IMR-90 (cell line): ENCODE results near the gene STMN1. TPM values are rescaled to one million over a fixed set of nuclear protein-coding genes. Genes with fewer than 3 reads are reported as not detected.

Experiments used
- ATAC-seq: fragments of 200-7000 bp; cut with Tn5 transposase; 2 replicates; pipeline ENCODE4 v1.9.1; 2020; ENCODE audit warnings: low read depth, mild to moderate bottlenecking, moderate library complexity
- BruUV-seq: library from RNA; stranded (reverse); fragments of 400-500 nt; replicated peaks from 2 replicates; lab custom pipeline; 2021; lab: Mats Ljungman, UMichigan
- CTCF ChIA-PET: fragments of 300-600 bp; formaldehyde crosslinking; extraction: SDS; loops from one replicate; lab custom pipeline; 2021; ENCODE audit warnings: antibody characterized with exemption; lab: Yijun Ruan, JAX
- POLR2A ChIA-PET: fragments of 300-600 bp; sonication (Branson Sonifier 250); formaldehyde crosslinking; loops from one replicate; lab custom pipeline; 2022; ENCODE audit warnings: antibody characterized with exemption; ENCODE audit not compliant: unreplicated experiment; lab: Charles Lee
- DNase-seq: peaks from one replicate; pipeline ENCODE4 v3.0.0; 2013
- H2AFZ ChIP-seq: replicated peaks from 2 replicates; pipeline ENCODE3; 2013; ENCODE audit warnings: low read length, mild to moderate bottlenecking; ENCODE audit not compliant: poor library complexity
- H2AK5ac ChIP-seq: 2 replicates; pipeline ENCODE4 v1.6.1; 2013; ENCODE audit warnings: low read depth, low read length, inconsistent platforms
- H2AK9ac ChIP-seq: replicated peaks from 2 replicates; pipeline ENCODE3; 2013; ENCODE audit warnings: mild to moderate bottlenecking, low read depth, low read length, moderate library complexity; ENCODE audit not compliant: poor library complexity
- H2BK120ac ChIP-seq: 2 replicates; pipeline ENCODE4 v1.6.1; 2013; ENCODE audit warnings: low read depth, low read length, inconsistent platforms
- H2BK15ac ChIP-seq: 3 replicates; pipeline ENCODE4 v1.6.1; 2013; ENCODE audit warnings: low read depth, low read length, inconsistent platforms
- H2BK20ac ChIP-seq: 2 replicates; pipeline ENCODE4 v1.6.1; 2013; ENCODE audit warnings: low read depth, mild to moderate bottlenecking, inconsistent platforms, low read length, moderate library complexity
- H2BK5ac ChIP-seq: 2 replicates; pipeline ENCODE4 v1.6.1; 2013; ENCODE audit warnings: mild to moderate bottlenecking, low read depth, low read length, inconsistent platforms; ENCODE audit not compliant: poor library complexity, severe bottlenecking
- H3K14ac ChIP-seq: replicated peaks from 2 replicates; pipeline ENCODE4 v1.6.1; 2013; ENCODE audit warnings: low read depth, low read length, inconsistent platforms
- H3K18ac ChIP-seq: 2 replicates; pipeline ENCODE4 v1.6.1; 2013; ENCODE audit warnings: low read depth, low read length, control low read depth
- H3K23ac ChIP-seq: 2 replicates; pipeline ENCODE4 v1.6.1; 2013; ENCODE audit warnings: low read depth, low read length, inconsistent platforms
- H3K27ac ChIP-seq: 2 replicates; pipeline ENCODE4 v1.5.1; 2013; ENCODE audit warnings: mild to moderate bottlenecking, control low read depth, low read length; ENCODE audit not compliant: insufficient read depth
- H3K27me3 ChIP-seq: 2 replicates; pipeline ENCODE4 v1.6.1; 2013; ENCODE audit warnings: low read length; ENCODE audit not compliant: control insufficient read depth, insufficient read depth
- H3K36me3 ChIP-seq: 2 replicates; pipeline ENCODE4 v1.6.1; 2013; ENCODE audit warnings: low read length, mixed read lengths; ENCODE audit not compliant: control insufficient read depth, insufficient read depth
- H3K4ac ChIP-seq: 2 replicates; pipeline ENCODE4 v1.6.1; 2013; ENCODE audit warnings: low read depth, low read length, inconsistent platforms
- H3K4me1 ChIP-seq: 2 replicates; pipeline ENCODE4 v1.6.1; 2013; ENCODE audit warnings: low read length, mixed read lengths; ENCODE audit not compliant: control insufficient read depth, insufficient read depth
- H3K4me2 ChIP-seq: 2 replicates; pipeline ENCODE4 v1.6.1; 2013; ENCODE audit warnings: low read depth, mild to moderate bottlenecking, control low read depth, low read length, moderate library complexity
- H3K4me3 ChIP-seq: 2 replicates; pipeline ENCODE4 v1.5.1; 2013; ENCODE audit warnings: low read depth, mild to moderate bottlenecking, control low read depth, low read length, moderate library complexity; ENCODE audit not compliant: insufficient read depth
- H3K56ac ChIP-seq: 2 replicates; pipeline ENCODE4 v1.6.1; 2013; ENCODE audit warnings: low read length, inconsistent platforms; ENCODE audit not compliant: insufficient read depth; ENCODE audit errors: extremely low read depth
- H3K79me1 ChIP-seq, 2 experiments: 2 replicates each; pipeline ENCODE4 v1.6.1; 2013; ENCODE audit warnings: low read length in 2 of 2, inconsistent platforms in 1 of 2, low read depth in 1 of 2
- H3K9ac ChIP-seq: 2 replicates; pipeline ENCODE4 v1.6.1; 2013; ENCODE audit warnings: low read depth, low read length, control low read depth
- H3K9me1 ChIP-seq: 2 replicates; pipeline ENCODE4 v1.6.1; 2013; ENCODE audit warnings: low read length, inconsistent platforms; ENCODE audit not compliant: insufficient read depth
- H3K9me3 ChIP-seq: 2 replicates; pipeline ENCODE4 v1.6.1; 2013; ENCODE audit warnings: low read length; ENCODE audit not compliant: control insufficient read depth, insufficient read depth
- H4K20me1 ChIP-seq: 2 replicates; pipeline ENCODE4 v1.6.1; 2013; ENCODE audit warnings: low read length, inconsistent platforms; ENCODE audit not compliant: insufficient read depth
- H4K5ac ChIP-seq: 2 replicates; pipeline ENCODE4 v1.6.1; 2013; ENCODE audit warnings: mild to moderate bottlenecking, low read depth, low read length, control low read depth
- H4K8ac ChIP-seq, 2 experiments: 2 replicates each; pipeline ENCODE4 v1.6.1; 2013; ENCODE audit warnings: low read depth in 2 of 2, low read length in 2 of 2, control low read depth in 1 of 2, inconsistent platforms in 1 of 2
- H4K91ac ChIP-seq: 2 replicates; pipeline ENCODE4 v1.6.1; 2013; ENCODE audit warnings: low read depth, low read length, inconsistent platforms; ENCODE audit not compliant: insufficient read depth
- MAFK ChIP-seq: IDR thresholded peaks from 2 replicates; pipeline ENCODE4 v1.6.1; 2012; ENCODE audit warnings: low read depth, low read length, improper control_type of control experiment
- WGBS, 2 experiments: methylation state at CpG; one replicate each; pipeline versions ENCODE4 v1.1.5 to v1.1.7; 2013; ENCODE audit warnings: missing lambda C conversion rate in 2 of 2; ENCODE audit not compliant: insufficient read length in 1 of 2; ENCODE audit errors: extremely low coverage in 2 of 2; 5-methylcytosine and 5-hydroxymethylcytosine counted together
- dilution Hi-C: fragments of 300-500 bp; cut with HindIII; formaldehyde crosslinking; loops from one replicate; pipeline ENCODE4 v1.14.3; 2018; ENCODE audit warnings: low sequenced_read_pairs; ENCODE audit not compliant: unreplicated experiment
- in situ Hi-C: fragments of 300-500 bp; cut with MboI; formaldehyde crosslinking; loops from 3 replicates; pipeline ENCODE4 v1.14.3; 2019; ENCODE audit warnings: low sequenced_read_pairs, inconsistent platforms, mixed read lengths
- intact Hi-C: fragments of 100-400 bp; cut with micrococcal nuclease; formaldehyde crosslinking; loops from 2 replicates; pipeline ENCODE4 v1.10.0; 2022
- polyA plus RNA-seq, 3 experiments: library from polyadenylated mRNA; depleted of rRNA; stranded (reverse); fragments of >200 nt; gene quantifications; 2 replicates each; pipeline ENCODE4 v1.2.3, GENCODE V29; 2012; ENCODE audit warnings: low replicate concordance in 1 of 3
- total RNA-seq: library from RNA; depleted of rRNA; stranded (reverse); fragments of >200 nt; gene quantifications from 2 replicates; pipeline ENCODE4 v1.2.3, GENCODE V29; 2012
- TF ChIP-seq, protein P1 (sequence below): fragments of 150-350 bp; IDR thresholded peaks from 2 replicates; pipeline ENCODE4 v1.6.1; 2017; ENCODE audit warnings: mild to moderate bottlenecking, antibody characterized with exemption, low read length, low read depth

The STMN1 gene
- total and polyA plus RNA-seq, 2 of the 4 experiments (the other 2 are of a cell fraction): 93.0 to 273 TPM

DNA sequence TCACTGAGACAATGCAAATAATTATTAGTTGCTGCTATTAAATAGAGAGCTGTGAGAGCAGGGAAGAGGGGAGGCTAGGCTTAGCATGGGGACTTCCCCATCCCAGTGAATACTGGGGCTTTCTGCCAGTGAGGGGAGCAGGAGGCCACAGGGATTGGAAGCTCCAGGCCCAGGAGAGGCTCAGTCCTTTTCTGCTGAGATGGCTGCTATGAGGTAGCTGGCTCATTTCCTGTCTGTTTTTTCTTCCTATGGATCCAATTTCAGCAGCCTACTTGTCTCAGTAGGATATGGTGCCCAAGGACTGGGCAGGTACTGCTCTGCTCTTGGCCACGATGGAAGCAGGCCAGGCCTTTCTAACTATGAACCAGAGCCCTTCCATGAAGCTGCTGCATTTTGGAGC lies 10.0 kb downstream of the STMN1 start:
- POLR2A ChIA-PET: interaction anchor here (2.2 kb wide), 1 partner anchor 101 kb away, joined by 13 read pairs; the partner anchor contains the start of gene PAFAH2
- Histone ChIP-seq H3K27me3 (no peaks in the 10 kb centered on the region), H4K5ac (peak overlapping the region; percentile 59; the same call in 1 of the 2 replicates), H4K91ac (peak overlapping the region; percentile 59), H3K9me1 (peaks cover 17% of the 10 kb centered on the region), H2BK5ac (peak overlapping the region; percentile 53), H3K23ac (peak overlapping the region; percentile 21; the same call in 1 of the 2 replicates), H3K4me1 (peaks cover 29% of the 10 kb centered on the region), H3K79me1 (peaks cover 34 to 72% of the 10 kb centered on the region in 2 experiments), H2BK15ac (peak overlapping the region; percentile 25; the same call in 2 of the 3 replicates), H4K8ac (peak overlapping the region; percentile 88 to 90; a peak in 3 of 4 replicates), H3K36me3 (peaks cover 31% of the 10 kb centered on the region), H2BK20ac (no peak overlapping the region; the same call in 1 of the 2 replicates), H3K4me2 (no peak overlapping the region), H3K4ac (peak overlapping the region; percentile 47), H2AK9ac (peak overlapping the region; percentile 56), H3K56ac (0 out of 2 replicates have a peak overlapping the region, but pooled peaks have one; percentile 7), H2AFZ (peak overlapping the region; percentile 78), H3K18ac (peak overlapping the region; percentile 24; the same call in 1 of the 2 replicates), H3K27ac (peak overlapping the region; percentile 65), H2BK120ac (peak overlapping the region; percentile 63; the same call in 1 of the 2 replicates), H2AK5ac (peak overlapping the region; percentile 75; the same call in 1 of the 2 replicates), H3K14ac (peak overlapping the region; percentile 60), H3K9ac (peak overlapping the region; percentile 16; the same call in 1 of the 2 replicates), H4K20me1 (no peaks in the 10 kb centered on the region), H3K9me3 (no peaks in the 10 kb centered on the region), H3K4me3 (no peak overlapping the region)
- dilution Hi-C loops: no loop called here
- intact Hi-C loops: loop anchor here (5.0 kb wide), 1 partner anchor 74 kb away; no protein-coding TSS in a partner anchor
- CTCF ChIA-PET: interaction anchor here (1.0 to 4.3 kb wide), 11 partner anchors 8 to 134 kb away, joined by 3 to 47 read pairs (median 4); partner anchors contain the start of gene PAFAH2
- 33% methylated on average over 1 of the region's 1 CpG; no CpG with 5 or more reads in 1 of the 2 experiments for WGBS, 2 experiments
- TF ChIP-seq MAFK: peak; percentile 36
- TF ChIP-seq, protein P1, sequence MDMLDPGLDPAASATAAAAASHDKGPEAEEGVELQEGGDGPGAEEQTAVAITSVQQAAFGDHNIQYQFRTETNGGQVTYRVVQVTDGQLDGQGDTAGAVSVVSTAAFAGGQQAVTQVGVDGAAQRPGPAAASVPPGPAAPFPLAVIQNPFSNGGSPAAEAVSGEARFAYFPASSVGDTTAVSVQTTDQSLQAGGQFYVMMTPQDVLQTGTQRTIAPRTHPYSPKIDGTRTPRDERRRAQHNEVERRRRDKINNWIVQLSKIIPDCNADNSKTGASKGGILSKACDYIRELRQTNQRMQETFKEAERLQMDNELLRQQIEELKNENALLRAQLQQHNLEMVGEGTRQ: no peak
- in situ Hi-C loops: loop anchor here (5.0 kb wide), 1 partner anchor 101 kb away; the partner anchor contains the start of gene PAFAH2
- ATAC-seq (no peak), DNase-seq (peak; percentile 74)
- no TSS peak for BruUV-seq
